Subcutaneous abdominal adipose tissue (tissue), 5 donors: Measurements from ENCODE around the gene SMYD5.
"Not testable (repeated sequence)": the region's sequence is repeated elsewhere in the genome, so short reads cannot be mapped to it uniquely, and the experiment has no call there.

ENCODE experiments used
- H3K27ac ChIP-seq: one replicate; pipeline ENCODE4 v1.7.0; 2013; ENCODE audit warnings: low read depth, mild to moderate bottlenecking, inconsistent platforms, low read length, moderate library complexity
- H3K27me3 ChIP-seq, 5 donors: one replicate each; pipeline ENCODE4 v1.7.0; 2013; ENCODE audit warnings: low read length in 5 of 5, inconsistent platforms in 1 of 5; ENCODE audit not compliant: control insufficient read depth in 5 of 5, insufficient read depth in 4 of 5
- H3K36me3 ChIP-seq, 5 donors: one replicate each; pipeline ENCODE4 v1.7.0; 2013; ENCODE audit warnings: low read length in 5 of 5; ENCODE audit not compliant: control insufficient read depth in 5 of 5, insufficient read depth in 5 of 5
- H3K4me1 ChIP-seq, 5 donors: one replicate each; pipeline ENCODE4 v1.7.0; 2013; ENCODE audit warnings: low read length in 5 of 5, mild to moderate bottlenecking in 3 of 5, moderate library complexity in 1 of 5; ENCODE audit not compliant: control insufficient read depth in 5 of 5, insufficient read depth in 5 of 5
- H3K4me3 ChIP-seq, 5 donors: one replicate each; pipeline ENCODE4 v1.7.0; 2013; ENCODE audit warnings: low read length in 5 of 5, low read depth in 1 of 5
- H3K9ac ChIP-seq, 5 donors: one replicate each; pipeline ENCODE4 v1.7.0; 2013; ENCODE audit warnings: low read length in 5 of 5, mild to moderate bottlenecking in 4 of 5, moderate library complexity in 3 of 5
- H3K9me3 ChIP-seq, 5 donors: one replicate each; pipeline ENCODE4 v1.7.0; 2013; ENCODE audit warnings: low read length in 5 of 5; ENCODE audit not compliant: control insufficient read depth in 5 of 5
- donor health status: healthy.
- donor health status: healthy.
- donor health status: healthy.
- donor health status: healthy.
- donor health status: healthy.

Gene SMYD5

DNA sequence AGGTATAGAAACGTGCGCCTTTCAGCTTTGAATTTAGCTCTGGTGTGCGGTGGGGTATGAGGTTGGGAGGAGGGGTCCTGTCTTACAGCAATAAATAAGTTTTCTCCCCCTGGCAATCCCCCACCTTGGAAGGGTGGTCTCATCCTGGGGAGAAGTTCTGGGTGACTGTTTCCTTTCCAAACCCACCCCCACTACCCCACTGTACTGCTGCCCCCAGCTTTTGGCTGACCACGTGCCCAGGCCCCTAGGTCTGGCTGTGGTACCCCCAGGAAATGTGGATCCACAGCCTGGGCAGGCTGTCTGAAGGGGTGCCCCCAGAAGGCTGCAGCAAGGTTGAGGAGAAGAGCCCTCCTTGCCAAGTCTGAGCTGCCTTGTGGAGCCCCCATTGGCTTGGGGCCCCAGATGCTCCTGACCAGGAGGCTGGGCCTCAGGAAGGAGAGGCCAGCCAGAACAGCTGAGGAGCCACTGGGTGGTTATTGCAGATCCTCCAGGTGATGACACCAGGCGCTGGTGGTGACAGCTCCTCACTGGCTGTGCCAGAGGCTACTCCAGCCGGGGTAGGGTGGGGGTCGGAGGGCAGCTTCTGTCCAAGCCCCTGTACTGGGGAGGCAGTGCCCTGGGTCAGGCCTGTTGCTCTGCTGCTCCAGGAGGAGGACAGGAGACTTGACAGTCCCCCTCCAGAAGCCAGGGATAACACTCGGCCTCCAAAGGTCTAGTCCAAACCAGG lies 44.3 kb downstream of the SMYD5 start:
- Histone ChIP-seq H3K9ac (no peak overlapping the region), H3K4me3 (no peak overlapping the region), H3K27me3 (peaks cover 0 to 6% (median 3%) of the 10 kb centered on the region in 5 donors), H3K27ac (no peak overlapping the region), H3K4me1 (peaks cover 0 to 5% (median 5%) of the 10 kb centered on the region in 5 donors), H3K9me3 (no peaks in the 10 kb centered on the region), H3K36me3 (peaks cover 0 to 24% (median 12%) of the 10 kb centered on the region in 5 donors)

DNA sequence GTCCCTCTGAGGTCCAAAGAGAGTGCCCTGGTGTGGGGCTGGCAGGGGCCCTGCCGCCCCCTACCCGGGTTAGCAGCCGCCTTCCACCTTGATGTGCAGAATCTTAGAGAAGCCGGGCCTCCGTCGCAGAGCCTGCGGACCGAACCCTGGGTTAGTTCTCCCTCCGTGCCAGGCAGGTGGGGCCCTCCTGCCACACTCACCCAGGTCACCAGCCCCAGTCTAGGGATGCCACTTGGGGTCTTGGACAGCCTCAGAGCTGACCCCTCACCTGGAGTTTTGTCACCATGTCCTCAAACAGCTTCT lies 44.8 kb downstream of the SMYD5 start:
- Histone ChIP-seq H3K4me1 (peaks cover 0 to 5% (median 5%) of the 10 kb centered on the region in 5 donors), H3K27me3 (peaks cover 0 to 6% (median 3%) of the 10 kb centered on the region in 5 donors), H3K9me3 (no peaks in the 10 kb centered on the region), H3K4me3 (no peak overlapping the region), H3K27ac (no peak overlapping the region), H3K36me3 (peaks cover 0 to 19% (median 7%) of the 10 kb centered on the region in 5 donors), H3K9ac (no peak overlapping the region)

DNA sequence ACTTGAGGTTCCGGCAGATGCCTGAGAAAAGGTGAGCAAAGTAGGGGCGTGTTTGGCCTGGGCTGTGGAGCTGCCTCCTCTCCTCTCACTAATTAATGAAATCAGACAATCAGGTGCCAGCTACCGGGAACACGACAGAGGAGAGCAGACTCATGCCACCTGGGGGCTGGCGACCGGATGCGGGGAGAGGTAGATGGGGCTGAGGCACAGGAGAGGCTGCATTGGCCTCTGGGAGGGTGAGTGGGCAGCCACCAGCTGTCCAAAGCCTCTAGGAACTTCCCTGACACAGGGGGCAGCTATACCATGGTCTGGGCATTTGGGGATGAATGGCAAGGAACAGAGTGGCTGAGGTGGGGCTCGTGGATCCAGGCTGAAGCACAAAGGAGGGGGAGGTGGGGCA lies 45.2 kb downstream of the SMYD5 start:
- no peak overlapping the region for H3K9ac ChIP-seq
- H3K27me3 ChIP-seq = peaks cover 0 to 9% (median 3%) of the 10 kb centered on the region in 5 donors
- no peaks in the 10 kb centered on the region for H3K9me3 ChIP-seq
- H3K27ac ChIP-seq = no peak overlapping the region
- peaks cover 0 to 18% (median 3%) of the 10 kb centered on the region in 5 donors for H3K36me3 ChIP-seq
- peaks cover 0 to 5% (median 5%) of the 10 kb centered on the region in 5 donors for H3K4me1 ChIP-seq
- H3K4me3 ChIP-seq = no peak overlapping the region

DNA sequence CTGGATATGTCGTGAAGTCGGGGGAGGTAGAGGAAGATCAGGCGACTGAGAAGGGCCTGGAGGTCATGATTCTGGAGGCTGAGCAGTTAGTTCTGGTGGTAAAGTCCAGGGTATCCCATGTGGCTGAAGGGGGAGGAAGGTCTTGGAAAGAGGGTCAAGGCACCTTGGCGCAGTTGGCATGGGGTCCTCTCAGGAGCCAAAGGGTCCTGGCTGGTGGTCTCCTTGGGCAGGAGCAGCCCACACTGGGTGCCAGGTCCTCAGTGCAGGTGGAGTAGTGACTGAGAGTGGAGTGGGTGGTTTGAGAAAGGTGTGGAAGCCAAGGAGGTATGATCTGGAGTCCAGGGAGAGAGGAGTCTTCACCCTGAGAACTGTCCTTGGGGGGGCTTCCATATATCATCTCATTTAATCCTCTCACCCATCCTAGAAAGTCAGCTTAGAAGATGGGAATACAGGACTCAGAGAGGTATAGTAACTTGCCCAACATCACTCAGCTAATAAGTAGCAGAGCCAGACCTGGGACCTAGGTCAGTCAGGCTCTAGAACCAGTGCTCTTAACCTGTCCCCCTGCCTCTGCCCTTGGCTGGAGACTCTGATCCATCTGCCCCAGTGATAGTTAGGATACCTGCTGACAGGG lies 45.8 kb downstream of the SMYD5 start:
- H3K9ac ChIP-seq = no peak overlapping the region
- H3K36me3 ChIP-seq = peaks cover 0 to 12% (median 0%) of the 10 kb centered on the region in 5 donors
- no peak overlapping the region for H3K4me3 ChIP-seq
- H3K9me3 ChIP-seq = no peaks in the 10 kb centered on the region
- no peak overlapping the region for H3K27ac ChIP-seq
- H3K27me3 ChIP-seq = peaks cover 0 to 9% (median 3%) of the 10 kb centered on the region in 5 donors
- H3K4me1 ChIP-seq = peaks cover 0 to 5% (median 4%) of the 10 kb centered on the region in 5 donors

DNA sequence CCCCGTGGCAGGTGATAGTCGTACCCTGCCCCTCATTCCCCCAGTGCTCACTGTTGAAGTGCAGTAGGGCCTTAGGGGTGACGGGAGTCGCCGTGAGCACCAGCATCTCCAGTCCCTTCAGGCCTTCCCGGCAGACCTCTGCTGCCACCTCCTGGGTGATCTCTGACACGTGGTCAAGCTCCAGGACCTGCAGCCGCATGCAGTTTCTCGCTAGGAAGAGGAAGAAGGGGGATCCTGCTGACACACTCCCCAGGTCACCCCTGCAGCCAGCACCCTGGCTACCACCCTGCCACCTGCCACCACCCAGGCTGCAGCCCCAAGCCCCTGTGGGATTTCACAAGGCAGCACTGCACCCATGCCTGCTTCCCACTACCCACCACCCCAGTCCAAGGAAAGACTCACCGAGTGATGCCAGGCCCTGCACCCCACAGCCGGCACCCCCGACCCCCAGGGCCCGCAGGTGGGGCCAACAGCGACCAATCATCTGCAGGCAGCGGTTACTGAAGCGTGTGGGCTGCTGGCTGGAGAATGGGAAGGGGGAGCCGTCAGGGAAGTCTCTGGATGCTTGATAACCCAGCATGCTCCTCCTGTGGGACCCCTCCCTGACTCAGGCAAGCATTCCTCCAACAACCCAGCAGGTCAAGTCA lies 46.4 kb downstream of the SMYD5 start:
- no peak overlapping the region for H3K4me3 ChIP-seq
- no peaks in the 10 kb centered on the region for H3K9me3 ChIP-seq
- H3K36me3 ChIP-seq = peaks cover 0 to 6% (median 0%) of the 10 kb centered on the region in 5 donors
- no peak overlapping the region for H3K9ac ChIP-seq
- H3K4me1 ChIP-seq = no peaks in the 10 kb centered on the region
- peaks cover 0 to 9% (median 3%) of the 10 kb centered on the region in 5 donors for H3K27me3 ChIP-seq
- H3K27ac ChIP-seq = no peak overlapping the region

DNA sequence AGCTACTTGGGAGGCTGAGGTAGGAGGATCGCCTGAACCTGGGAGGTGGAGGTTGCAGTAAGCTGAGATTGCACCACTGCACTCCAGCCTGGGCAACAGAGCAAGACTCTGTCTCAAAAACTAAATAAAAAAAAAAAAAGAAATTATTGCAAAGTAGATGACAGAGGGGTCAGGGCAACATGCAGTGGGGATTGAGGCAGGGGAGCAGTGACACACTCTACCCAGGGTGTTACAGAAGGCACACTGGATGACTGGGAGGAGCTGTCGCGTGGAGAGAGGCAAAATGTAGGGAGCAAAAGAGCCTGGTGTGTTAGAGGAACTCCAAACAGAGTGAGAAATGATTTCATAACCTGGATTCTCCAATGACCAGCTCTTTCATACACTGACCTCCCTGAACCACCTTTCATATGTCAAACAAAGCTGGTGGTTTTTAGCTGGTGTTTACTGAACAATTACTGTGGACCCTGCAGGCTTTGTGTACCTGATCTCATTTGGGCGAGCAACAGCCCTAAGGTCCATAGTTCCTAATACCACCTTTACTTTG lies 48.1 kb downstream of the SMYD5 start:
- peaks cover 0 to 6% (median 0%) of the 10 kb centered on the region in 5 donors for H3K36me3 ChIP-seq
- no peak overlapping the region for H3K27ac ChIP-seq
- H3K9ac ChIP-seq = no peak overlapping the region

DNA sequence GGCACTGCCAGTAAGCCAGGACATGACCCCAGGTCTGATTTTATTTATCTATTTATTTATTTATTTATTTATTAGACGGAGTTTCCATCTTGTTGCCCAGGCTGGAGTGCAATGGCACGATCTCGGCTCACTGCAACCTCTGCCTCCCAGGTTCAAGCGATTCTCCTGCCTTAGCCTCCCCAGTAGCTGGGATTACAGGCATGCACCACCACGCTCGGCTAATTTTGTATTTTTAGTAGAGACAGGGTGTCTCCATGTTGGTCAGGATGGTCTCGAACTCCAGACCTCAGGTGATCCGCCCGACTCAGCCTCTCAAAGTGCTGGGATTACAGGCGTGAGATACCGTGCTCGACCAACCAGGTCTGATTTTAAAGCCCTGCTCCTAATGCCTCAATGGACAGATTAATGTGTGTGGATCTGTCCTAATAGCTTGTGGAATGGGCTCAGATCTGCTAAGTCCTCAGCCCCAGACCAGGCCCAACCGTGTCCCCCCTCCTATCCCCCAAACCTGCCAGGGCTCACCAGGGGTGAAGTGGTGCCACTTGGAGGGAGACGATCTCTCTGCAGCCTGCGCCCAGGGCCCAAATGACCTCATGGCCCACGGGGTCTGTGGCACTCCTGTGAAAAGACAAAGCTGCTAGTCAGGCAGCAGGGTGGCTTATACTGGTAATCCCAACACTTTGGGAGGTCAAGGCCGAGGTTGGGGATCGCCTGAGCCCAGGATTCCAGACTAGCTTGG lies 48.8 kb downstream of the SMYD5 start:
- not testable (repeated sequence) for H3K27ac ChIP-seq, H3K4me1 ChIP-seq, H3K9me3 ChIP-seq, H3K9ac ChIP-seq, H3K4me3 ChIP-seq, H3K36me3 ChIP-seq
- peaks cover 5 to 22% (median 15%) of the 10 kb centered on the region in 5 donors for H3K27me3 ChIP-seq

More for the DNA sequence above, 48.1 kb downstream of the SMYD5 start:
- Histone ChIP-seq H3K9me3 (no peaks in the 10 kb centered on the region), H3K4me3 (no peak overlapping the region), H3K4me1 (no peaks in the 10 kb centered on the region), H3K27me3 (peaks cover 5 to 18% (median 12%) of the 10 kb centered on the region in 5 donors)

DNA sequence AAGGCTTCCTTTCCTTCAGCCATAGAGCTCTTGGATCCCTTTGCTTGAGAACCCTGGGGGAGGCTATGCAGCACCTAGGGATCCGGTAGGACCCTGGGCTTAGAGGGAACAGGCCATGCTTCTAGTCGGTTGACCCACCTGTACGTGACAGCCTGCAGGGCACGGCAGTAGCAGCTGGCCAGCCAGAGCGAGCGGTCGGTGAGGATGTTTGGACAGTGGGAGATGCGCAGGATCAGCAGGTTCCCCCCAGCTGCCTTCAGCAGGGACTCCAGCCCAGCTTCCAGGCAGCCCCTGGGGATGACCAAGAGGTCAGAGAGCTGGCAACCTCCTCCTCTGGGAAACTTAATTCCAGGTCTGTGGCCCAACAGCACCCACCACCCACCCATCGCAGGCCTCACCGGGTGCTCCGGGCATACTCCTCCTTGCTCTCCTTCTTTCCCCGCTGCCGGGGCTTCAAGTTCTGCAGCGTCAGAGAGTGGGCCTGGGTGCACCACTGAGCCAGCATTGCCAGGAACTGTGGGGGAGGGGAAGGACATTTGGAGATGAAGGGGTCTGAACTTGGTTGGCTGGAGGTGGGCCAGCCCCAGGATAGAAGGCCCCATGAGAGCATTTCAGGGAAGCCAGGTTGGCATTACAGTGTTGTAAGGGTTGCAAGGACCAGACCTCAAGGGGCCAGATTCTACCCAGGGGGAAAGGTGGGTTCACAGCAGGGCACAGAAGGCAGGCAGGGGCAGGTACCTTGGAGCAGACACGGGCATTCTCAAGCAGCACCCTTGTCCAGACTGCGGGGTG lies 49.7 kb downstream of the SMYD5 start:
- peaks cover 0 to 3% (median 0%) of the 10 kb centered on the region in 5 donors for H3K36me3 ChIP-seq
- no peak overlapping the region for H3K4me3 ChIP-seq
- no peak overlapping the region for H3K27ac ChIP-seq
- peaks cover 13 to 31% (median 24%) of the 10 kb centered on the region in 5 donors for H3K27me3 ChIP-seq
- peaks cover 0 to 3% (median 2%) of the 10 kb centered on the region in 5 donors for H3K4me1 ChIP-seq
- peaks cover 0 to 3% (median 0%) of the 10 kb centered on the region in 5 donors for H3K9me3 ChIP-seq
- H3K9ac ChIP-seq = no peak overlapping the region

DNA sequence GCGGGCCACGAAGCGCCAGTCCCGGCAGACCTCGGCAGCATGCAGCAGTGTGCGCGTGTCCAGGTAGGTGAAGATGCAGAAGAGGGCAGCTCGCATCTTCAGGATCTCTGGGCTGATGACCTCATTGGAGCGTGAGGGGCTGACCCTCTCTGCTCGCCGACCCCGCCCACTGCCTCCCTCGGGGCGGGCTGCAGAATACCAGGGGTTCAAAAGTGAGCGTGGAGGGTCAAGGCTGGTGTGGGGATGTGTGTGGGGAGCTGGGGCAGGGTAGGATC lies 50.2 kb downstream of the SMYD5 start:
- Histone ChIP-seq H3K27ac (no peak overlapping the region), H3K4me1 (peaks cover 0 to 8% (median 7%) of the 10 kb centered on the region in 5 donors), H3K36me3 (peaks cover 0 to 3% (median 0%) of the 10 kb centered on the region in 5 donors), H3K9ac (no peak overlapping the region), H3K9me3 (peaks cover 0 to 3% (median 0%) of the 10 kb centered on the region in 5 donors), H3K4me3 (no peak overlapping the region), H3K27me3 (peaks cover 17 to 31% (median 25%) of the 10 kb centered on the region in 5 donors)
